Measurements from ENCODE around the gene OR10J4.

DNA sequence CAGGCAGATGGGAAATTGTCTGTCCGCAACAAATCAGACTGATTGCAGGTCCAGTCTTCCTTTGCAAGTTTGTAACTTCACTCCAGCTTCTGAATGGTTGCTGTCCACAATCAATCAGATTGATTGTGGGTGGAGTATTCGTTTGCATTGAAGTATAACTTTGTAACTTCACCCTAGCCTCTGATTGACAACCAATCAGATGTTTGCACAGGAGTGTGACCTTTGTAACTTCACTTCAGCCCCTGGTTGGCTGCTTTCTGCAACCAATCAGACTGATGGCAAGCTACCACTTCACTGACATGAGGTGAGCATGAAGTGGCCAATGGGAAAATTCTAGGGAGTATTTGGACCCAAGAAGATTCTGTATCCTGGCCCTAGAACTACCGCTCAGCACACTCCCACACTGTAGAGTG is 33.2 kb downstream of the OR10J4 start:
- TF ChIP-seq, protein P1, sequence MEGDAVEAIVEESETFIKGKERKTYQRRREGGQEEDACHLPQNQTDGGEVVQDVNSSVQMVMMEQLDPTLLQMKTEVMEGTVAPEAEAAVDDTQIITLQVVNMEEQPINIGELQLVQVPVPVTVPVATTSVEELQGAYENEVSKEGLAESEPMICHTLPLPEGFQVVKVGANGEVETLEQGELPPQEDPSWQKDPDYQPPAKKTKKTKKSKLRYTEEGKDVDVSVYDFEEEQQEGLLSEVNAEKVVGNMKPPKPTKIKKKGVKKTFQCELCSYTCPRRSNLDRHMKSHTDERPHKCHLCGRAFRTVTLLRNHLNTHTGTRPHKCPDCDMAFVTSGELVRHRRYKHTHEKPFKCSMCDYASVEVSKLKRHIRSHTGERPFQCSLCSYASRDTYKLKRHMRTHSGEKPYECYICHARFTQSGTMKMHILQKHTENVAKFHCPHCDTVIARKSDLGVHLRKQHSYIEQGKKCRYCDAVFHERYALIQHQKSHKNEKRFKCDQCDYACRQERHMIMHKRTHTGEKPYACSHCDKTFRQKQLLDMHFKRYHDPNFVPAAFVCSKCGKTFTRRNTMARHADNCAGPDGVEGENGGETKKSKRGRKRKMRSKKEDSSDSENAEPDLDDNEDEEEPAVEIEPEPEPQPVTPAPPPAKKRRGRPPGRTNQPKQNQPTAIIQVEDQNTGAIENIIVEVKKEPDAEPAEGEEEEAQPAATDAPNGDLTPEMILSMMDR (IDR thresholded peaks at IDR 0.05), result no peak
- no peak for TF ChIP-seq EP300 (IDR thresholded peaks at IDR 0.05)

Data from gastroesophageal sphincter (tissue), 3 donors.